ENCODE measurements around the gene ATP2B3. TPM values are rescaled to one million over a fixed set of nuclear protein-coding genes. Genes with fewer than 3 reads are reported as not detected.

Gene ATP2B3
- total and polyA plus RNA-seq, 2 donors (not counting 3 experiments of a cell fraction or from before 2014, with no cell fraction given), result 0.01 to 0.07 TPM

DNA sequence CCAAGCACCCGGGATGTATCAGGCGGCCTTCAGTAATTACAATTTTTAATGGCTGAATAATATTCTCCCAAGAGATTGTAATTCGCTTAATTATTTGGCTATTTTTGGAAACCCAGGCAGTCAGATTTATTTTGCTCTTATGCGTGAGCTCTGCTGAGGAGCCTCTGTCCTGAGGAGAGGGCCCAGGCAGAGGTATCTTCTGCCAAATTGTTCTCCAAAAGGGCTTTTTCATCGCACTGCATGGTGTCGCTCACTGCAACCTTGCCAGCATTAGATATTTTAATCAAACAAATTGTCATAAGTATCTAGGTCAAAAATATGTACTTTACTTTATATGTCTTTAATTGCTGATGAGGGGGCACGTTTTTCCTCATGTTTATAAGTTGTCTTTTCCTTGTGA lies 5.8 kb downstream of the ATP2B3 start:
- DNase-seq (ENCODE audit: low read depth, low spot score) (no peak), FAIRE-seq (no peak)
- ChIA-PET POLR2A (no interaction called here), CTCF (no interaction called here)
- no TSS peak for BruUV-seq (replicated peaks)
- H3K4me2 ChIP-seq (ENCODE audit: insufficient read depth, low read length), result no peak overlapping the region
- dilution Hi-C loops (cut with MboI; ENCODE audit: extremely low pct_ligation_motif_present, low sequenced_read_pairs) (no loop called here), intact Hi-C loops (cut with micrococcal nuclease) (no loop called here)
- H3K27ac ChIP-seq (ENCODE audit: insufficient read depth, low read depth, low read length), result no peak overlapping the region
- no peaks in the 10 kb centered on the region for H3K36me3 ChIP-seq (ENCODE audit: control insufficient read depth in 2 of 2, extremely low read depth in 1 of 2, insufficient read depth in 2 of 2, low read length in 2 of 2)
- no peaks in the 10 kb centered on the region for H3K4me1 ChIP-seq (ENCODE audit: control insufficient read depth, extremely low read depth, insufficient read depth, low read length)
- TF ChIP-seq JUN (IDR thresholded peaks at IDR 0.05; ENCODE audit: borderline replicate concordance, insufficient read depth, insufficient read length, low read depth) (no peak), POLR2AphosphoS5 (IDR thresholded peaks at IDR 0.05; ENCODE audit: insufficient read depth, low read depth, low read length) (no peak), GATA2 (IDR thresholded peaks at IDR 0.05; ENCODE audit: insufficient read depth, insufficient read length, low read depth, low read length) (no peak), EZH2 (IDR thresholded peaks at IDR 0.05; ENCODE audit: borderline replicate concordance, low read depth, low read length, severe bottlenecking) (no peak), CTCF (IDR thresholded peaks at IDR 0.05; ENCODE audit: extremely low read depth in 1 of 2, insufficient read depth in 1 of 2, low read depth in 1 of 2, low read length in 2 of 2) (no peak), FOS (IDR thresholded peaks at IDR 0.05; ENCODE audit: borderline replicate concordance, insufficient read depth, low read length) (no peak), POLR2A (IDR thresholded peaks at IDR 0.05; ENCODE audit: low read depth, low read length) (no peak), MYC (IDR thresholded peaks at IDR 0.05; ENCODE audit: low read depth, low read length) (no peak), MAX (IDR thresholded peaks at IDR 0.05; ENCODE audit: insufficient read depth, insufficient read length) (no peak)
- no peak overlapping the region for H3K4me3 ChIP-seq (replicated peaks in 1 of 3; ENCODE audit: insufficient read depth in 1 of 3, low read depth in 1 of 3, low read length in 3 of 3)
- no peaks in the 10 kb centered on the region for H3K79me2 ChIP-seq (ENCODE audit: control insufficient read depth, insufficient read depth, low read length)
- no peaks in the 10 kb centered on the region for H3K9me3 ChIP-seq (replicated peaks; ENCODE audit: control insufficient read depth, insufficient read depth, low read length)
- no peaks in the 10 kb centered on the region for H3K9me1 ChIP-seq (replicated peaks; ENCODE audit: control insufficient read depth, extremely low read depth, insufficient read depth, low read length)
- H3K27me3 ChIP-seq (ENCODE audit: control insufficient read depth in 2 of 2, insufficient read depth in 2 of 2, low read length in 2 of 2), result peaks cover 10 to 28% of the 10 kb centered on the region in 2 experiments
- H4K20me1 ChIP-seq (replicated peaks; ENCODE audit: control insufficient read depth, extremely low read depth, insufficient read depth, low read length), result no peaks in the 10 kb centered on the region
- H2AFZ ChIP-seq (ENCODE audit: low read depth, low read length), result no peak overlapping the region
- no peak overlapping the region for H3K9ac ChIP-seq (replicated peaks; ENCODE audit: extremely low read depth, insufficient read depth, low read length)
